HG03280 (cell line): ENCODE data around the gene TK2.
"Not testable (repeated sequence)": the region's sequence is repeated elsewhere in the genome, so short reads cannot be mapped to it uniquely, and the experiment has no call there.

ENCODE experiments used
- ATAC-seq: cut with Tn5 transposase; IDR thresholded peaks from one replicate; pipeline ENCODE4 v1.9.1; 2021; ENCODE audit warnings: mild to moderate bottlenecking, moderate library complexity; ENCODE audit not compliant: unreplicated experiment

TK2 gene

GRCh38 chr16:66471264-66471663 lies 78.7 kb downstream of the TK2 start:
- no peak for ATAC-seq

- ATAC-seq = no peak
Observed at GRCh38 chr16:66470556-66470955, 79.4 kb downstream of the TK2 start.

GRCh38 chr16:66469947-66470546 lies 79.9 kb downstream of the TK2 start:
- ATAC-seq = no peak

DNA sequence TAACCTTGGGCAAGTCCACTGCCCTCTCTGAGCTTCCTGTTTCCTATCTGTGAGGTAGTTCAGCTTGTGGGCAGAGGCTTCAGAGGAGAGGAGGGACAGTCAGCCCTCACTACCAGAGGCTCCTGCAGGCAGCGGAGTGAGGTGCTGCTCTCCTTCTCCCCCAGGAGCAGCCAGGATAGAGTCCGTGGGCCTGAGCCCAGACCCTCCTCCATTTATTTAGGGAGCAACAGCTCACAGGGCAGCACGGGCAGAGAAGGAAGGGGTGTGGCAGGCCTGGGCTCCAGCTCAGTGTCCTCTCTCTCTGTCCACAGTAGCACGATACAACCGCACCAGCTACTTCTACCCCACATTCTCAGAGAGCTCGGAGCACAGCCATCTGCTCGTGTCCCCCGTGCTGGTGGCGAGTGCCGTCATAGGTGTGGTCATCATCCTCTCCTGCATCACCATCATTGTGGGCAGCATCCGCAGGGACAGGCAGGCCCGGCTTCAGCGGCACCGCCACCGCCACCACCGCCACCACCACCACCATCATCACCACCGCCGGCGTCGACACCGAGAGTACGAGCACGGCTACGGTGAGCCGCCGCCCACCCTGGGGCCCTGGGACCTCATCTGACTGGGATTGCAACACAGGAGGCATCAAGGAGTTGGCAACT lies 80.5 kb downstream of the TK2 start:
- no peak for ATAC-seq

- no peak for ATAC-seq
Observed at GRCh38 chr16:66468321-66468965, 81.5 kb downstream of the TK2 start.

DNA sequence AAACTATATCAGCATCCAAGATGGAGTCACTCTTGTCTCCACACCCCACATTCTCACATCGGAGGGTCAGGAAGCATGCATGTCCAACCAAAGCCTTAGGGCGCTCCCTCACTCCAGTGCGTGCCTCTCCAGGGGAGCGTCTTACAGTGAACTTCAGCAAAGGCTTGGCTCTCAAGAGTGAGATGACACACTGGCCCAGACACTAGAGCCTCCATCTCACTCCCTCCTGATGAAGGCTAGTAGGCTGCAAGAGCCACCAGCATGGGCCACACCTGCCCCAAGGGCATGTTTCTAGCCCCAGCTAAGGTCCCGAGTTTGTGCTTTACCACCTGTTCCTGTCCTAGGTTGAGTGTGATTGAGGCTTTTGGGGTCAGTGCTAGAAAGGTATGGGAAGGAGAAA lies 82.3 kb downstream of the TK2 start:
- no peak for ATAC-seq

GRCh38 chr16:66466636-66467035 lies 83.3 kb downstream of the TK2 start:
- not testable (repeated sequence) for ATAC-seq

- ATAC-seq = not testable (repeated sequence)
Observed at GRCh38 chr16:66465946-66466345, 84.0 kb downstream of the TK2 start.

DNA sequence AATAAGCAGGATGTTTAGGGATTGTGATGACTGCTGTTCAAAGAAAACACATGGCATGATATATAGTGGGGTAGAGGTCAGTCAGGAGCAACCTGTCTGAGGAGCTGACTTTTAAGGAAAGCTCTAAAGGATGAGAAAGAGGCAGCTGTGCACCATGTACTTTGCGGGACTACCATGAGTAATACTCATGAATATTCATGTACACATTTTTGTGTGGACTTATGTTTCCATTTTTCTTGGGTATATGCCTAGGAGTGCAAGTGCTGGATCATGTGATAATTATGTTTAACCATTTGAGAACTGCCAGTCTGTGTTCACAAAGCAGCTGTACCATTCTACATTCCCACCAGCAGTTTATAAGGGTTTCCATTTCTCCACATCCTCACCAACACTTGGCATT lies 87.0 kb downstream of the TK2 start:
- ATAC-seq = no peak

DNA sequence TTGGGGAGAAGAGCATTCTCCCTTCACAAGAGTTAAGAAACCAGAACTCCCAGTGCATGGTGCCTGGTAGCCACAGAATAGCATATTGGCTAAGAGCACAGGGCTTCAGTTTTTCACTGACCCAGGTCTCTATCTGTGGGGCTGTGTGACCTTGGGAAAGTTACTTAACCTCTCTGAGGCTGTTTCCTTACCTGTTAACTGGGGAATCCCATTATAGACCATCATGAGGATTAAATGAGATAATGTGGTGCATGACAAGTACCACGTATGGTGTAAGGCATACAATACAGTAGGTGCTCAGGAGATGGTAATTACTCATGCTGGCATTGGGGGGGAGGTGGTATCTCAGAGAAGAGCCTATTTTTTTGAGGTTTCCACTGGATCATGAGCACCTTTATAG lies 89.2 kb downstream of the TK2 start:
- ATAC-seq = no peak

DNA sequence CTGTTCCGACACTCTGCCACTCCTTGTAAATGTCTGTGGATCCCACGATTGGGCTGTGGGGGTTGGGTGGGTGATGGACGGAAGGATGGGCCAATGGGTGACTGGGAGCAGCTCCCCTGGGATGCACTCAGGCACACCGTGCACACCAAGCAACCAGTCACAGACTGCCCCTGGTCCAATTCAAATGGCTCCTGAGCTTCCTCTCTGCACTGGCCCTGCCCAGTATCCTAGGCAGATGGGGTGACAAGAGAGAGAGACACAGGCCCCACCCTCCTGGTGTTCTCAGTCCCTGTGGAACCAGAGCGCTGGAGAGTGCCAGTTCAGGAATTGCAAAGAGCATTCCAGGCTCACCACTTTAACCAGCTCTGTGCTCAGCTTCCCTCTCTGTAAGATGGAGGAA lies 90.0 kb downstream of the TK2 start:
- no peak for ATAC-seq

DNA sequence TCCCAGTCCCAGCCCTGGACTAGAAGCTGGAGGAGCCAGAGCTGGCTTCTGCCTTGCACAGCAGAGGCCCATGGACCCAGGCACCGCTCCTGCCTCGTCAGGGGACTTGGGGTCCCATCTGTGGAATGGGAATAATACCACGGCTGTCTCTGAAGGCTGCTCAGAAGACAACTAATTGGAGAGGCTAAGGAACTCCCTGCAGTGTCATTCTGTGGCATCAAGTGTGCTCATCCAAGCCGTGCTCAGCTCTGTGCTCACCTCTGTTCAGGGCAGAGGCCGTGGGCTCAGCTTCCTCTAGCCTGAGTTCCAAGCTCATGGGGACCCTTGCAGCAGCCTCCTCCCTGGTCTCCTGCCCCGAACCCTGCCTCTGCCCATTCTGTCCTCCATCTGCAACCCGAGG lies 91.1 kb downstream of the TK2 start:
- ATAC-seq = no peak

DNA sequence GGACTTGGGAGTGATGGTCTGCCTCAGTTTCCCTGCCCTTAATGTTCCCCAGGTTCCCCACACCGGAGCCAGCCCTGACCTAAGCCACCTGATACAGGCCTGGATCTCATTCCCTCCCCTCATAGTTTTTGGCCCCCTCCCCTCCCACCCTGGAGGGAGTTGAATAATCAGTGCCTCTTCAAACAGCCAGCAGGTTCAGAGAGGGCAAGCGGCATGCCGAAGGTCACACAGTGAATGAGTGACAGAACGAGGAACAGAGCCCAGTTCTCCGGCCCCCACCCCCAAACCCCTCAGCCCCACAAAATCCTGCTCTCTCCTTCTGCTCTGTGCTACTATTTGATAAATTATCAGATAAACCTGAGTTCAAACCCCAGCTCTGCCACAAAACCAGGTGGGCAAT lies 91.6 kb downstream of the TK2 start:
- ATAC-seq = no peak
